Nephron (organoid): ENCODE measurements around the gene PLCD1.
"Not testable (repeated sequence)": the region's sequence is repeated elsewhere in the genome, so short reads cannot be mapped to it uniquely, and the experiment has no call there.

Experiments used
- H3K27ac Mint-ChIP-seq, 3 experiments: 2 replicates each; pipeline ENCODE4 v1.8.0; 2020; ENCODE audit warnings: mixed read lengths in 3 of 3, mild to moderate bottlenecking in 2 of 3, moderate library complexity in 1 of 3
- H3K27me3 Mint-ChIP-seq: 2 replicates; pipeline ENCODE4 v1.8.0; 2021; ENCODE audit warnings: low read depth, mild to moderate bottlenecking, moderate library complexity, mixed read lengths
- H3K36me3 Mint-ChIP-seq: 2 replicates; pipeline ENCODE4 v1.8.0; 2020; ENCODE audit warnings: low read depth, mixed read lengths
- H3K4me1 Mint-ChIP-seq: 2 replicates; pipeline ENCODE4 v1.8.0; 2020; ENCODE audit warnings: mixed read lengths
- H3K4me3 Mint-ChIP-seq, 3 experiments: 2 replicates each; pipeline ENCODE4 v1.8.0; 2020; ENCODE audit warnings: mild to moderate bottlenecking in 3 of 3, mixed read lengths in 3 of 3, moderate library complexity in 2 of 3
- H3K9me3 Mint-ChIP-seq: 2 replicates; pipeline ENCODE4 v1.8.0; 2020; ENCODE audit warnings: mixed read lengths
- TF ChIP-seq, protein P1 (sequence below), 3 experiments: fragments of 200-600 bp; sonication (generic); IDR thresholded peaks; one replicate each; pipeline ENCODE4 v1.5.0; 2021; ENCODE audit warnings: antibody characterized with exemption in 3 of 3; ENCODE audit not compliant: unreplicated experiment in 3 of 3

The PLCD1 gene

DNA sequence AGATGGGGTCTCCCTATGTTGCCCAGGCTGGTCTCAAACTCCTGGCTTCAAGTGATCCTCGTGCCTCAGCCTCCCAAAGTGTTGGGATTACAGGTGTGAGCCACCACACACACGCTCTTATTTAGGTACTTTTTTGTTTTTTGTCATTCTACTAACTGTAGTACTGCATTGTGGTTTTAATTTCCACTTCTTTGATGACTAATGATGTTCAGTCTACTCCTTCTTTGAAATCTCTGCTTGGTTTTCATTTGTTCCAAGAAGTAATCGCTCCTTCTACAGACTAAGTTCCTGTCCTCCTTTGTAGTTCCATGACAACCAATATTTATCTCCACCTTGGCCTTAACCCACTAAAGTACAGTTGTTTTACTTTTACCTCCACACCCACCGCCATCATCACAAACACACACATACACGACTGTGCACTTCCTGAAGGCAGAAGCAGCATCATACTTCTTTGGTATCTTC, 9.0 kb upstream of the PLCD1 start:
- peak overlapping the region; percentile 59 to 74 (median 67) for H3K4me3 Mint-ChIP-seq
- H3K27ac Mint-ChIP-seq = no peak overlapping the region
- TF ChIP-seq, protein P1, sequence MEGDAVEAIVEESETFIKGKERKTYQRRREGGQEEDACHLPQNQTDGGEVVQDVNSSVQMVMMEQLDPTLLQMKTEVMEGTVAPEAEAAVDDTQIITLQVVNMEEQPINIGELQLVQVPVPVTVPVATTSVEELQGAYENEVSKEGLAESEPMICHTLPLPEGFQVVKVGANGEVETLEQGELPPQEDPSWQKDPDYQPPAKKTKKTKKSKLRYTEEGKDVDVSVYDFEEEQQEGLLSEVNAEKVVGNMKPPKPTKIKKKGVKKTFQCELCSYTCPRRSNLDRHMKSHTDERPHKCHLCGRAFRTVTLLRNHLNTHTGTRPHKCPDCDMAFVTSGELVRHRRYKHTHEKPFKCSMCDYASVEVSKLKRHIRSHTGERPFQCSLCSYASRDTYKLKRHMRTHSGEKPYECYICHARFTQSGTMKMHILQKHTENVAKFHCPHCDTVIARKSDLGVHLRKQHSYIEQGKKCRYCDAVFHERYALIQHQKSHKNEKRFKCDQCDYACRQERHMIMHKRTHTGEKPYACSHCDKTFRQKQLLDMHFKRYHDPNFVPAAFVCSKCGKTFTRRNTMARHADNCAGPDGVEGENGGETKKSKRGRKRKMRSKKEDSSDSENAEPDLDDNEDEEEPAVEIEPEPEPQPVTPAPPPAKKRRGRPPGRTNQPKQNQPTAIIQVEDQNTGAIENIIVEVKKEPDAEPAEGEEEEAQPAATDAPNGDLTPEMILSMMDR (IDR thresholded peaks at IDR 0.05; ENCODE audit: unreplicated experiment in 3 of 3) = no peak
- H3K36me3 Mint-ChIP-seq = no peaks in the 10 kb centered on the region
- H3K4me1 Mint-ChIP-seq = peaks cover 10% of the 10 kb centered on the region
- no peaks in the 10 kb centered on the region for H3K9me3 Mint-ChIP-seq
- H3K27me3 Mint-ChIP-seq = peaks cover 45% of the 10 kb centered on the region

- peak overlapping the region in 1 of 3 experiments; percentile 3 for H3K4me3 Mint-ChIP-seq
- TF ChIP-seq, protein P1 (IDR thresholded peaks at IDR 0.05; ENCODE audit: unreplicated experiment in 3 of 3) = no peak
- peaks cover 47% of the 10 kb centered on the region for H3K27me3 Mint-ChIP-seq
- H3K36me3 Mint-ChIP-seq = no peaks in the 10 kb centered on the region
- no peak overlapping the region for H3K27ac Mint-ChIP-seq
- H3K4me1 Mint-ChIP-seq = peaks cover 10% of the 10 kb centered on the region
- H3K9me3 Mint-ChIP-seq = no peaks in the 10 kb centered on the region
Measured at GRCh38 chr3:38036906-38037305, 7.5 kb upstream of the PLCD1 start.

- H3K9me3 Mint-ChIP-seq = no peaks in the 10 kb centered on the region
- no peak overlapping the region for H3K4me3 Mint-ChIP-seq
- TF ChIP-seq, protein P1 (IDR thresholded peaks at IDR 0.05; ENCODE audit: unreplicated experiment in 3 of 3) = no peak
- H3K27ac Mint-ChIP-seq = no peak overlapping the region
- H3K36me3 Mint-ChIP-seq = no peaks in the 10 kb centered on the region
- peaks cover 10% of the 10 kb centered on the region for H3K4me1 Mint-ChIP-seq
- peaks cover 48% of the 10 kb centered on the region for H3K27me3 Mint-ChIP-seq
Measured at GRCh38 chr3:38036286-38036685, 6.8 kb upstream of the PLCD1 start.

DNA sequence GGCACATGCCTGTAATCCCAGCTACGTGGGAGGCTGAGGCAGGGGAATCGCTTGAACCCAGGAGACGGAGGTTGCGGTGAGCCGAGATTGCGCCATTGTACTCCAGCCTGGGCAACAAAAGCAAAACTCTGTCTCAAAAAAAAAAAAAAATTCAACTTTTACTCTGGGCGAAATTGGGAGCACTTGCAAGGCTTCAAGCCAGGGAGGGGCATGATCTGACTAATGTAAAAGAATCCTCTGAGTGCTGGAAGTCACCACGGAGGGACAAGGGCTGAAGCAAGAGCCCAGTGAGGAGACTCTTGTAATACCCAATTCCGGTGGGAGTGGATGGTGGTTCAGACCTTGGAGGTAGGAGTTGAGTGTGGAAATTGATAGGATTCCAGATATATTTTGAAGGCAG, 4.9 kb upstream of the PLCD1 start:
- H3K4me3 Mint-ChIP-seq, H3K4me1 Mint-ChIP-seq, H3K36me3 Mint-ChIP-seq, H3K27ac Mint-ChIP-seq, H3K9me3 Mint-ChIP-seq: not testable (repeated sequence)
- H3K27me3 Mint-ChIP-seq = peaks cover 40% of the 10 kb centered on the region

- not testable (repeated sequence) for H3K4me3 Mint-ChIP-seq, H3K9me3 Mint-ChIP-seq, H3K4me1 Mint-ChIP-seq, H3K36me3 Mint-ChIP-seq
- peaks cover 34% of the 10 kb centered on the region for H3K27me3 Mint-ChIP-seq
- H3K27ac Mint-ChIP-seq = peak overlapping the region in 1 of 3 experiments; percentile 58
Measured at GRCh38 chr3:38033586-38033985, 4.1 kb upstream of the PLCD1 start.

DNA sequence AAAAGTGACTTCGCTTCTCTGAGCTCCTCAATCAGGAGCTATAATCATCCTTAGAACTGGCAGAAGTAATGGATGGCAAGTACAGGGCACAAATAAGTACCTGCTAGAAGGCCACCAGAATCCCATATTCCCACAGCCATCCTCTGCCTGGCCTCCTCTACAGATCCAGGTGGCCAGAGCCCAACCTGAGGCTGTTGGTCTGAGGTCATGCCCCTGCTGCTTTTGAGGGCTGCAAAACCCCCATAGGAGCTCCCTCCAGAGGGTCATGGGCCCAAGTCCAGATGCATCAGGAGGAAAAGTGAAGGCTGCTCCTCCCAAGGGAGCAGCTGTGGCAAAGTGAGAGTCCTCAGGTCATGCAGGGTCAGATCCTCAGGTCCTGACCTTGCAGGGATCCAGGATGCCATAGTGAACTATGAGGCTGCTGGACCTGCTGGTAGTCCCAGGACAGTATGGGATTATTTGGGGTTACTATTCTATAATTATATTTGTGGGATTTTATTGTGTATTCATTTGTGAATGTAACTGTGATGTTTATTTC, 3.0 kb upstream of the PLCD1 start:
- peaks cover 40% of the 10 kb centered on the region for H3K27me3 Mint-ChIP-seq
- H3K4me3 Mint-ChIP-seq = no peak overlapping the region
- no peaks in the 10 kb centered on the region for H3K9me3 Mint-ChIP-seq
- TF ChIP-seq, protein P1 (IDR thresholded peaks at IDR 0.05; ENCODE audit: unreplicated experiment in 3 of 3) = no peak
- H3K36me3 Mint-ChIP-seq = no peaks in the 10 kb centered on the region
- H3K27ac Mint-ChIP-seq = no peak overlapping the region
- H3K4me1 Mint-ChIP-seq = peaks cover 10% of the 10 kb centered on the region
